DOHH2 (cell line): Measurements from ENCODE around the gene CPNE6.

Experiments
- EZH2phosphoT487 ChIP-seq: fragments of 200-600 bp; sonication (generic); IDR thresholded peaks from 2 replicates; pipeline ENCODE4 v1.6.1; 2017; ENCODE audit warnings: borderline replicate concordance, mild to moderate bottlenecking, antibody characterized with exemption, low read length, moderate library complexity, mixed read lengths
- TF ChIP-seq, protein P1 (sequence below): fragments of 200-600 bp; sonication (generic); IDR thresholded peaks from one replicate; pipeline ENCODE4 v1.5.1; 2014; ENCODE audit warnings: antibody characterized with exemption, mild to moderate bottlenecking, low read depth, low read length; ENCODE audit not compliant: poor library complexity, severe bottlenecking

DNA sequence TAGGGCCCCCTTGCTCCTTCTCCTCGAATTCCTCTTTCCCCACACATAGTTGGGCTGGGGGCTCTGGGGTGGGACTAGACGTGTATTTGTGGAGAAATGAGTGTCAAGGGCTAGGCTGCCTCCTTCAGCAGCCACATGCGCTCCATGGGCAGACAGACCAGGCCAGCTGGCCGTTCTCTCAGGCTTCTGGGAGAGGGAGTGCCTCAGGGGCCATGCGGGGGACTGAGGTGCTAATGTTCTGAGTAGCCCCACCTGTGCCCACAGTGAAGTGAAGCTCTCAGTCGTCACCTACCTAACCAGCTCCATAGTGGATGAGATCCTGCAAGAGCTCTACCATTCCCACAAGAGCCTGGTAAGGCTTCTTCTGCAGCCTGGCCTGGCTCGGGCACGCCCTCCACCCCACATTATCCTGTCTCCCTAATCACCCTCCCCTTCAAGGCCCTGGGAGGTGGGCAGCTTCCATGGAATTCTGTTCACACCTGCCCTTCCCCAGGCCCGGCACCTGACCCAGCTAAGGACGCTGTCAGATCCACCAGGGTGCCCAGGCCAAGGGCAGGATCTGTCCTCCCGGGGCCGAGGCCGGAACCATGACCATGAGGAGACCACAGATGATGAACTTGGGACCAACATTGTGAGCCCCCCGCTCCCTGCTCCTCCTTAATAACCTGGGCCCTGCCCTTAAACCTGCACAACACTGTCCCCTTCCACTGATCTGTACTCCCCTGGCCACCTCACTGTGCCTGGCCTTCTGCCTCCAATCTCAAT is 9.0 kb upstream of the CPNE6 start:
- TF ChIP-seq, protein P1, sequence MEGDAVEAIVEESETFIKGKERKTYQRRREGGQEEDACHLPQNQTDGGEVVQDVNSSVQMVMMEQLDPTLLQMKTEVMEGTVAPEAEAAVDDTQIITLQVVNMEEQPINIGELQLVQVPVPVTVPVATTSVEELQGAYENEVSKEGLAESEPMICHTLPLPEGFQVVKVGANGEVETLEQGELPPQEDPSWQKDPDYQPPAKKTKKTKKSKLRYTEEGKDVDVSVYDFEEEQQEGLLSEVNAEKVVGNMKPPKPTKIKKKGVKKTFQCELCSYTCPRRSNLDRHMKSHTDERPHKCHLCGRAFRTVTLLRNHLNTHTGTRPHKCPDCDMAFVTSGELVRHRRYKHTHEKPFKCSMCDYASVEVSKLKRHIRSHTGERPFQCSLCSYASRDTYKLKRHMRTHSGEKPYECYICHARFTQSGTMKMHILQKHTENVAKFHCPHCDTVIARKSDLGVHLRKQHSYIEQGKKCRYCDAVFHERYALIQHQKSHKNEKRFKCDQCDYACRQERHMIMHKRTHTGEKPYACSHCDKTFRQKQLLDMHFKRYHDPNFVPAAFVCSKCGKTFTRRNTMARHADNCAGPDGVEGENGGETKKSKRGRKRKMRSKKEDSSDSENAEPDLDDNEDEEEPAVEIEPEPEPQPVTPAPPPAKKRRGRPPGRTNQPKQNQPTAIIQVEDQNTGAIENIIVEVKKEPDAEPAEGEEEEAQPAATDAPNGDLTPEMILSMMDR: no peak
- TF ChIP-seq EZH2phosphoT487: no peak
